Activated CD4-positive, alpha-beta T cell treated with anti-CD3 and anti-CD28 coated beads for 48 hours (primary cell): ENCODE data around the gene CCDC3.
"Not testable (repeated sequence)": the region's sequence is repeated elsewhere in the genome, so short reads cannot be mapped to it uniquely, and the experiment has no call there.

Experiments used
- DNase-seq: peaks from one replicate; pipeline ENCODE4 v3.0.0-alpha.2; 2020

CCDC3 gene

GRCh38 chr10:13001041-13001886, at the start of gene CCDC3:
Gene CCDC3 (minus strand): TSS chr10:13001713. CDS start chr10:13001570, 143 bp downstream.
- DNase-seq = peak; percentile 24

- no peak for DNase-seq
These were observed 49.7 kb upstream of the CCDC3 start for GRCh38 chr10:13051126-13051694.

- DNase-seq = no peak
These were observed 48.4 kb upstream of the CCDC3 start for GRCh38 chr10:13049774-13050420.

- no peak for DNase-seq
These were observed 47.2 kb upstream of the CCDC3 start for GRCh38 chr10:13048762-13049161.

- DNase-seq = no peak
These were observed 46.2 kb upstream of the CCDC3 start for GRCh38 chr10:13047529-13048206.

- no peak for DNase-seq
These were observed 45.5 kb upstream of the CCDC3 start for GRCh38 chr10:13046851-13047528.

- no peak for DNase-seq
These were observed 42.0 kb upstream of the CCDC3 start for GRCh38 chr10:13043520-13043919.

- no peak for DNase-seq
These were observed 38.2 kb upstream of the CCDC3 start for GRCh38 chr10:13039761-13040160.

- no peak for DNase-seq
These were observed 36.9 kb upstream of the CCDC3 start for GRCh38 chr10:13038391-13038790.

GRCh38 chr10:13037832-13038231, 36.3 kb upstream of the CCDC3 start:
- no peak for DNase-seq

- DNase-seq = no peak
These were observed 35.3 kb upstream of the CCDC3 start for GRCh38 chr10:13036841-13037240.

GRCh38 chr10:13035731-13036130, 34.2 kb upstream of the CCDC3 start:
- not testable (repeated sequence) for DNase-seq

- DNase-seq = no peak
These were observed 25.4 kb upstream of the CCDC3 start for GRCh38 chr10:13026873-13027272.

- DNase-seq = no peak
These were observed 22.2 kb upstream of the CCDC3 start for GRCh38 chr10:13023754-13024153.

GRCh38 chr10:13019280-13019679, 17.8 kb upstream of the CCDC3 start:
- peak; percentile 30 for DNase-seq

- no peak for DNase-seq
These were observed 16.7 kb upstream of the CCDC3 start for GRCh38 chr10:13018171-13018570.

- no peak for DNase-seq
These were observed 15.4 kb upstream of the CCDC3 start for GRCh38 chr10:13016886-13017285.

GRCh38 chr10:13016426-13016825, 14.9 kb upstream of the CCDC3 start:
- DNase-seq = no peak

- no peak for DNase-seq
These were observed 4.5 kb upstream of the CCDC3 start for GRCh38 chr10:13006037-13006436.

GRCh38 chr10:13003759-13004158, 2.2 kb upstream of the CCDC3 start:
- no peak for DNase-seq

GRCh38 chr10:13003004-13003403, 1.5 kb upstream of the CCDC3 start:
- DNase-seq = no peak

- no peak for DNase-seq
These were observed 337 bp upstream of the CCDC3 start for GRCh38 chr10:13001887-13002212.

- DNase-seq = no peak
These were observed 1.1 kb downstream of the CCDC3 start for GRCh38 chr10:13000431-13000830.
